AG08396 (cell line): ENCODE results near the gene FUT9.

Experiments used
- DNase-seq: peaks from one replicate; pipeline ENCODE4 v3.0.0; 2012; ENCODE audit warnings: low spot score, mixed read lengths

Gene FUT9

GRCh38 chr6:96073555-96073954 lies 57.8 kb downstream of the FUT9 start:
- no peak for DNase-seq

- no peak for DNase-seq
These were observed 58.2 kb downstream of the FUT9 start for GRCh38 chr6:96074006-96074405.

- no peak for DNase-seq
These were observed 60.1 kb downstream of the FUT9 start for GRCh38 chr6:96075826-96076225.

- DNase-seq, result no peak
These were observed 71.0 kb downstream of the FUT9 start for GRCh38 chr6:96086745-96087144.

- DNase-seq, result no peak
These were observed 73.4 kb downstream of the FUT9 start for GRCh38 chr6:96089173-96089572.

- no peak for DNase-seq
These were observed 78.3 kb downstream of the FUT9 start for GRCh38 chr6:96094077-96094476.

- DNase-seq, result no peak
These were observed 83.3 kb downstream of the FUT9 start for GRCh38 chr6:96099069-96099468.

- DNase-seq, result no peak
These were observed 85.8 kb downstream of the FUT9 start for GRCh38 chr6:96101564-96101963.

GRCh38 chr6:96104910-96105309 lies 89.1 kb downstream of the FUT9 start:
- DNase-seq, result no peak

- DNase-seq, result no peak
These were observed 95.1 kb downstream of the FUT9 start for GRCh38 chr6:96110878-96111277.

- no peak for DNase-seq
These were observed 100.9 kb downstream of the FUT9 start for GRCh38 chr6:96116674-96117073.

GRCh38 chr6:96124778-96125177 lies 109.0 kb downstream of the FUT9 start:
- no peak for DNase-seq

- no peak for DNase-seq
These were observed 122.6 kb downstream of the FUT9 start for GRCh38 chr6:96138406-96138805.

- DNase-seq, result no peak
These were observed 126.4 kb downstream of the FUT9 start for GRCh38 chr6:96142142-96142541.

- no peak for DNase-seq
These were observed 134.7 kb downstream of the FUT9 start for GRCh38 chr6:96150431-96150830.

- no peak for DNase-seq
These were observed 135.9 kb downstream of the FUT9 start for GRCh38 chr6:96151707-96152106.

GRCh38 chr6:96152114-96152708 lies 136.4 kb downstream of the FUT9 start:
- DNase-seq, result no peak

GRCh38 chr6:96153775-96154174 lies 138.0 kb downstream of the FUT9 start:
- no peak for DNase-seq

- no peak for DNase-seq
These were observed 140.7 kb downstream of the FUT9 start for GRCh38 chr6:96156425-96156824.

GRCh38 chr6:96157018-96157565 lies 141.3 kb downstream of the FUT9 start:
- DNase-seq, result no peak

- DNase-seq, result no peak
These were observed 146.9 kb downstream of the FUT9 start for GRCh38 chr6:96162711-96163120.

- DNase-seq, result no peak
These were observed 149.0 kb downstream of the FUT9 start for GRCh38 chr6:96164802-96165201.

- DNase-seq, result no peak
These were observed 155.3 kb downstream of the FUT9 start for GRCh38 chr6:96171112-96171511.

GRCh38 chr6:96184798-96185197 lies 169.0 kb downstream of the FUT9 start:
- no peak for DNase-seq
